ENCODE results near the gene BPGM.
"Not testable (repeated sequence)": the region's sequence is repeated elsewhere in the genome, so short reads cannot be mapped to it uniquely, and the experiment has no call there.

Gene BPGM

DNA sequence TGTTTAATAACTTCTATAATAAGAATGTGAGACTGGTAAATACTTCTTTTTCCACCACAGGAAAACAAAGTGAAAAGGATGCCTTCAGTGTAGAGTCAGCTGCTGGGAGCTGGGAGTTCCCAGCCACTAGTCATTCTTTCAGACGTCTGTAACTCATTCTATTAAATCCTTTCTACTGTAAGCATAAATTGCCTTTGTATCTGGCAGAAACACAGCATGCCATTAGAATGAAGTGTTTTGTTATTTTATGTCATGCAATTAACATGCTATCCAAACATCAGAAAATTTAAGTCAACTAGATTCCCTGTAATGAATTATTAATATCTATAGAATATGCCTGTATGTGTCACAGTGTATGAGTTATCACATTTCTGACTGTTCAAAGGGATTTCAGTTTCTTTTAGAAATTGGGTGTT is 14.3 kb downstream of the BPGM start:
- POLR2A ChIA-PET = interaction anchor here (0.5 to 0.6 kb wide), 2 partner anchors 12 to 1283 kb away, joined by 3 to 4 read pairs; no protein-coding TSS in a partner anchor

DNA sequence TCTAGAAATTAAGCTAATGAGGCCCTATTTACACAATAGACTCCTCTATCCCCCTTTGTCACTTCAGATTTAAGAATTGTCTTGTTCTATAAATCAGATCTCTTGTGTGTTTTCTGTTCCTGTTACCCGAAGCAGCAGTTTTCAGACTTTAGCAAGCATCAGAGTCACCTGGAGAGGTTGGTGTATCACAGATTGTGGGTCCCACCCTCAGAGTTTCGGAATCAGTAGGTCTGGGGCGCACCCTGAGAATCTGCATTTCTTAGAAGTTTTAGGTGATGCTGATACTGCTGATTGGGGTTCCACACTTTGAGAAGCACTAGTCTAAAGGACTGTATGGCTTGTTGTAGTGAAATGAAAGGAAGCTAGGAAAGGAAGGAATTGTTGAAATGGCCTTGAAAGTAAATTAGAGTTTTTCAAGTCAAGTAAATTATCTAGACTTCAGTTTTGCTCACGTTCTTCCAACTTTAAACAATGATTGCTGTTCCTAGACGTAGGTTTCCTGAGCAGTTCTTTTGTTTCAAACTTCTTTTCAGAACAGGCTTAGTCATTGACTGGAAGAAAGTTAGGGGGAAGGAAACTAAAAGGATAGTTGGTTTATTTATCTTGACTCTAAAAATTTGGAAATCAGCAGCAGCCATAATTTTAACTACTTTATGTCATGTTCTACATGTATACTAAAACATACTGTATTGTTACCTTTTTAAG is 15.7 kb downstream of the BPGM start:
- no peak overlapping the region for H3K27ac ChIP-seq (ENCODE audit: insufficient read depth in 1 of 2, low read depth in 1 of 2, low read length in 2 of 2, poor library complexity in 1 of 2, severe bottlenecking in 2 of 2)
- no peak for DNase-seq
- no peaks in the 10 kb centered on the region for H3K4me1 ChIP-seq (ENCODE audit: control extremely low read depth in 1 of 4, control insufficient read depth in 4 of 4, insufficient read depth in 4 of 4, low read length in 3 of 4)
- H3K4me3 ChIP-seq (ENCODE audit: control insufficient read depth in 1 of 7, extremely low read depth in 1 of 7, insufficient read depth in 4 of 7, low read depth in 2 of 7, low read length in 6 of 7) = no peak overlapping the region
- WGBS (ENCODE audit: insufficient coverage) = 63% methylated on average over 3 of the region's 5 CpGs
- no peaks in the 10 kb centered on the region for H3K27me3 ChIP-seq (replicated peaks in 2 of 5; ENCODE audit: control insufficient read depth in 4 of 5, insufficient read depth in 5 of 5, low read length in 4 of 5)
- H3K36me3 ChIP-seq (ENCODE audit: control insufficient read depth in 4 of 4, insufficient read depth in 4 of 4, low read length in 3 of 4) = peaks cover 5 to 14% (median 7%) of the 10 kb centered on the region in 4 experiments
- no peaks in the 10 kb centered on the region for H3K9me3 ChIP-seq (ENCODE audit: control extremely low read depth in 1 of 5, control insufficient read depth in 4 of 5, insufficient read depth in 2 of 5, low read depth in 1 of 5, low read length in 4 of 5)
- POLR2A ChIA-PET = no interaction called here
- CTCF ChIA-PET = interaction anchor here (1.4 to 3.2 kb wide), 4 partner anchors 16 to 34 kb away, joined by 3 to 14 read pairs (median 4); partner anchors contain the start of gene BPGM

More for the DNA sequence above, 14.3 kb downstream of the BPGM start:
- Histone ChIP-seq H3K27me3 (replicated peaks in 2 of 5; ENCODE audit: control insufficient read depth in 4 of 5, insufficient read depth in 5 of 5, low read length in 4 of 5) (no peaks in the 10 kb centered on the region), H3K4me1 (ENCODE audit: control extremely low read depth in 1 of 4, control insufficient read depth in 4 of 4, insufficient read depth in 4 of 4, low read length in 3 of 4) (no peaks in the 10 kb centered on the region), H3K9me3 (ENCODE audit: control extremely low read depth in 1 of 5, control insufficient read depth in 4 of 5, insufficient read depth in 2 of 5, low read depth in 1 of 5, low read length in 4 of 5) (no peaks in the 10 kb centered on the region), H3K4me3 (ENCODE audit: control insufficient read depth in 1 of 7, extremely low read depth in 1 of 7, insufficient read depth in 4 of 7, low read depth in 2 of 7, low read length in 6 of 7) (no peak overlapping the region), H3K36me3 (ENCODE audit: control insufficient read depth in 4 of 4, insufficient read depth in 4 of 4, low read length in 3 of 4) (peaks cover 5 to 14% (median 7%) of the 10 kb centered on the region in 4 experiments), H3K27ac (ENCODE audit: insufficient read depth in 1 of 2, low read depth in 1 of 2, low read length in 2 of 2, poor library complexity in 1 of 2, severe bottlenecking in 2 of 2) (no peak overlapping the region)
- CTCF ChIA-PET = interaction anchor here (0.6 to 3.2 kb wide), 8 partner anchors 8 to 35 kb away, joined by 3 to 14 read pairs (median 4); partner anchors contain the start of gene BPGM
- WGBS (ENCODE audit: insufficient coverage) = no CpG with 5 or more reads among the region's 1 CpG
- DNase-seq = no peak

GRCh38 chr7:134662871-134663205 is 16.2 kb downstream of the BPGM start:
- Histone ChIP-seq H3K4me3 (ENCODE audit: control insufficient read depth in 1 of 7, extremely low read depth in 1 of 7, insufficient read depth in 4 of 7, low read depth in 2 of 7, low read length in 6 of 7) (no peak overlapping the region), H3K4me1 (ENCODE audit: control extremely low read depth in 1 of 4, control insufficient read depth in 4 of 4, insufficient read depth in 4 of 4, low read length in 3 of 4) (no peaks in the 10 kb centered on the region), H3K36me3 (ENCODE audit: control insufficient read depth in 4 of 4, insufficient read depth in 4 of 4, low read length in 3 of 4) (peaks cover 5 to 14% (median 7%) of the 10 kb centered on the region in 4 experiments), H3K27ac (ENCODE audit: insufficient read depth in 1 of 2, low read depth in 1 of 2, low read length in 2 of 2, poor library complexity in 1 of 2, severe bottlenecking in 2 of 2) (no peak overlapping the region), H3K27me3 (replicated peaks in 2 of 5; ENCODE audit: control insufficient read depth in 4 of 5, insufficient read depth in 5 of 5, low read length in 4 of 5) (no peaks in the 10 kb centered on the region), H3K9me3 (ENCODE audit: control extremely low read depth in 1 of 5, control insufficient read depth in 4 of 5, insufficient read depth in 2 of 5, low read depth in 1 of 5, low read length in 4 of 5) (no peaks in the 10 kb centered on the region)
- no peak for DNase-seq
- CTCF ChIA-PET = interaction anchor here (1.0 to 1.4 kb wide), 4 partner anchors 17 to 230 kb away, joined by 3 read pairs; no protein-coding TSS in a partner anchor
- WGBS (ENCODE audit: insufficient coverage) = 100% methylated on average over 1 of the region's 4 CpGs
- POLR2A ChIA-PET = no interaction called here

DNA sequence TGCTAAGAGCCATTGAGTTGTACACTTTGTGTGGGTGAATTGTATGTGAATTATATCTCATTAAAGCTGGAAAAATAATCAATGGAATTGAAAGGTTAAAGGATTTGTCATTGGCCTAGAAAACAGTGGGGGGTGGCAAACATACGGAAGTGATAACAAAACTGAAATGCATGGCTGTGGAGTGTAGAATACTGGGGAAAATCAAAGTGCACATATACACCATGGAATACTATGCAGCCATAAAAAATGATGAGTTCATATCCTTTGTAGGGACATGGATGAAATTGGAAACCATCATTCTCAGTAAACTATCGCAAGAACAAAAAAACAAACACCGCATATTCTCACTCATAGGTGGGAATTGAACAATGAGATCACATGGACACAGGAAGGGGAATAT is 18.4 kb downstream of the BPGM start:
- Histone ChIP-seq H3K4me1 (ENCODE audit: control extremely low read depth in 1 of 4, control insufficient read depth in 4 of 4, insufficient read depth in 4 of 4, low read length in 3 of 4) (peaks cover 7 to 11% (median 9%) of the 10 kb centered on the region in 4 experiments), H3K36me3 (ENCODE audit: control insufficient read depth in 4 of 4, insufficient read depth in 4 of 4, low read length in 3 of 4) (peaks cover 4 to 14% (median 6%) of the 10 kb centered on the region in 4 experiments)
- DNase-seq; H3K27me3 ChIP-seq (replicated peaks in 2 of 5; ENCODE audit: control insufficient read depth in 4 of 5, insufficient read depth in 5 of 5, low read length in 4 of 5); POLR2A ChIA-PET; H3K27ac ChIP-seq (ENCODE audit: insufficient read depth in 1 of 2, low read depth in 1 of 2, low read length in 2 of 2, poor library complexity in 1 of 2, severe bottlenecking in 2 of 2); H3K4me3 ChIP-seq (ENCODE audit: control insufficient read depth in 1 of 7, extremely low read depth in 1 of 7, insufficient read depth in 4 of 7, low read depth in 2 of 7, low read length in 6 of 7); CTCF ChIA-PET; H3K9me3 ChIP-seq (ENCODE audit: control extremely low read depth in 1 of 5, control insufficient read depth in 4 of 5, insufficient read depth in 2 of 5, low read depth in 1 of 5, low read length in 4 of 5): not testable (repeated sequence)
- WGBS (ENCODE audit: insufficient coverage) = no CpG with 5 or more reads among the region's 3 CpGs

DNA sequence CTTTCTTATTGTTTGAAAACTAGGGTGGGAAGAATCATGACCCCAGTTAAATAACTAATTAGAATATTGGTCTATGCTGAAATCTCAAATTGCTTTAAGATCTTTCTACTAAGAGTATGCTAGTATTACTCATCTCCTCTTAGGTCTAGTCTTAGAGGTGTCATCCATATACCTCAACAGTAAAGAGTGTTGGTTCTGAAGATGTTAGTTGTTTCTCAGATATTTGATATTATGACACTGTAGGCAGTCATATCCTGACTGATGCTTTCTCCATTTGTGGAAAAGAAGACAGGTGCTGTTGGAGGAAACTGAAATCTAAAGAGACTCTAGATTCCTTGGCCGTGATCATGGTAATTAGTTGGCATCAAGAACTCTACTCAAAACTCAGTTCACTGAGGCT is 21.2 kb downstream of the BPGM start:
- Histone ChIP-seq H3K27me3 (replicated peaks in 2 of 5; ENCODE audit: control insufficient read depth in 4 of 5, insufficient read depth in 5 of 5, low read length in 4 of 5) (no peaks in the 10 kb centered on the region), H3K27ac (ENCODE audit: insufficient read depth in 1 of 2, low read depth in 1 of 2, low read length in 2 of 2, poor library complexity in 1 of 2, severe bottlenecking in 2 of 2) (no peak overlapping the region), H3K36me3 (ENCODE audit: control insufficient read depth in 4 of 4, insufficient read depth in 4 of 4, low read length in 3 of 4) (peaks cover 0 to 5% (median under 1%) of the 10 kb centered on the region in 4 experiments), H3K9me3 (ENCODE audit: control extremely low read depth in 1 of 5, control insufficient read depth in 4 of 5, insufficient read depth in 2 of 5, low read depth in 1 of 5, low read length in 4 of 5) (no peaks in the 10 kb centered on the region), H3K4me1 (ENCODE audit: control extremely low read depth in 1 of 4, control insufficient read depth in 4 of 4, insufficient read depth in 4 of 4, low read length in 3 of 4) (peaks cover 12 to 28% (median 20%) of the 10 kb centered on the region in 4 experiments), H3K4me3 (ENCODE audit: control insufficient read depth in 1 of 7, extremely low read depth in 1 of 7, insufficient read depth in 4 of 7, low read depth in 2 of 7, low read length in 6 of 7) (no peak overlapping the region)
- ChIA-PET CTCF (interaction anchor here (0.6 to 2.9 kb wide), 9 partner anchors 8 to 43 kb away, joined by 3 to 18 read pairs (median 4); partner anchors contain the start of gene BPGM), POLR2A (interaction anchor here (5.2 kb wide), 1 partner anchor 21 kb away, joined by 25 read pairs; the partner anchor contains the start of gene BPGM)
- WGBS (ENCODE audit: insufficient coverage) = 86% methylated on average over 1 of the region's 1 CpG
- no peak for DNase-seq

GRCh38 chr7:134669388-134669787 is 22.7 kb downstream of the BPGM start:
- Histone ChIP-seq H3K36me3 (ENCODE audit: control insufficient read depth in 4 of 4, insufficient read depth in 4 of 4, low read length in 3 of 4) (peaks cover 0 to 4% (median 0%) of the 10 kb centered on the region in 4 experiments), H3K27me3 (replicated peaks in 2 of 5; ENCODE audit: control insufficient read depth in 4 of 5, insufficient read depth in 5 of 5, low read length in 4 of 5) (no peaks in the 10 kb centered on the region), H3K4me1 (ENCODE audit: control extremely low read depth in 1 of 4, control insufficient read depth in 4 of 4, insufficient read depth in 4 of 4, low read length in 3 of 4) (peaks cover 12 to 28% (median 20%) of the 10 kb centered on the region in 4 experiments), H3K9me3 (ENCODE audit: control extremely low read depth in 1 of 5, control insufficient read depth in 4 of 5, insufficient read depth in 2 of 5, low read depth in 1 of 5, low read length in 4 of 5) (peaks cover 0 to 3% (median 0%) of the 10 kb centered on the region in 5 experiments), H3K4me3 (ENCODE audit: control insufficient read depth in 1 of 7, extremely low read depth in 1 of 7, insufficient read depth in 4 of 7, low read depth in 2 of 7, low read length in 6 of 7) (peak overlapping the region in 2 of 7 experiments; percentile 5 to 62), H3K27ac (ENCODE audit: insufficient read depth in 1 of 2, low read depth in 1 of 2, low read length in 2 of 2, poor library complexity in 1 of 2, severe bottlenecking in 2 of 2) (peak overlapping the region in 1 of 2 experiments; percentile 67)
- ChIA-PET POLR2A (interaction anchor here (0.6 to 5.2 kb wide), 3 partner anchors 22 to 1326 kb away, joined by 3 to 25 read pairs (median 4); partner anchors contain the start of gene BPGM), CTCF (interaction anchor here (1.2 to 2.9 kb wide), 7 partner anchors 9 to 64 kb away, joined by 3 to 18 read pairs (median 4); partner anchors contain the start of gene BPGM)
- 83% methylated on average over 1 of the region's 4 CpGs for WGBS (ENCODE audit: insufficient coverage)
- peak in 1 of 3 donors; percentile 29 for DNase-seq

Measured in common myeloid progenitor, CD34-positive (primary cell).